Keratinocyte (primary cell): ENCODE results near the gene JAKMIP3. TPM values are rescaled to one million over a fixed set of nuclear protein-coding genes. Genes with fewer than 3 reads are reported as not detected.

ENCODE experiments used
- DNase-seq: peaks from one replicate; pipeline ENCODE4 v3.0.0-alpha.2; 2011; ENCODE audit warnings: low read depth, missing footprints, low spot score
- FAIRE-seq: peaks from 2 replicates; lab custom pipeline; 2011; peaks lifted over from hg19 to GRCh38; lab: Jason Lieb, UNC
- H2AFZ ChIP-seq: 2 replicates; pipeline ENCODE4 v1.6.0; 2012; ENCODE audit warnings: low read length, control low read depth, inconsistent platforms; ENCODE audit not compliant: control insufficient read depth
- H3K27ac ChIP-seq: 2 replicates; pipeline ENCODE4 v1.5.1; 2011; ENCODE audit warnings: low read length; ENCODE audit not compliant: control insufficient read depth, insufficient read depth
- H3K27me3 ChIP-seq: 3 replicates; pipeline ENCODE4 v1.6.0; 2011; ENCODE audit warnings: low read length; ENCODE audit not compliant: control insufficient read depth, insufficient read depth; ENCODE audit errors: extremely low read depth
- H3K36me3 ChIP-seq, 2 experiments: 2 replicates in 1 of 2; 3 replicates in 1 of 2; pipeline ENCODE4 v1.5.1; 2011; ENCODE audit warnings: low read length in 2 of 2, mild to moderate bottlenecking in 1 of 2; ENCODE audit not compliant: control insufficient read depth in 2 of 2, insufficient read depth in 2 of 2; ENCODE audit errors: extremely low read depth in 1 of 2
- H3K4me1 ChIP-seq: 3 replicates; pipeline ENCODE4 v1.5.1; 2011; ENCODE audit warnings: low read length; ENCODE audit not compliant: control insufficient read depth, insufficient read depth; ENCODE audit errors: extremely low read depth
- H3K4me2 ChIP-seq: 3 replicates; pipeline ENCODE4 v1.6.0; 2011; ENCODE audit warnings: low read depth, low read length; ENCODE audit not compliant: control insufficient read depth, insufficient read depth; ENCODE audit errors: extremely low read depth
- H3K4me3 ChIP-seq, 3 experiments: fragments of 200-600 bp in 1 of 3; sonication (generic) in 1 of 3; 2 replicates in 2 of 3; 3 replicates in 1 of 3; pipeline ENCODE4 v1.5.1; 2011 to 2016; ENCODE audit warnings: low read length in 3 of 3, mild to moderate bottlenecking in 3 of 3, control low read depth in 2 of 3, inconsistent platforms in 1 of 3, low read depth in 1 of 3, mixed read lengths in 1 of 3, mixed run types in 1 of 3, moderate library complexity in 1 of 3; ENCODE audit not compliant: control insufficient read depth in 2 of 3, insufficient read depth in 2 of 3; ENCODE audit errors: extremely low read depth in 1 of 3
- H3K79me2 ChIP-seq: 2 replicates; pipeline ENCODE4 v1.6.0; 2012; ENCODE audit warnings: low read length; ENCODE audit not compliant: control insufficient read depth, insufficient read depth
- H3K9ac ChIP-seq: 3 replicates; pipeline ENCODE4 v1.6.0; 2011; ENCODE audit warnings: low read length; ENCODE audit not compliant: control insufficient read depth, insufficient read depth; ENCODE audit errors: extremely low read depth
- H3K9me1 ChIP-seq: 3 replicates; pipeline ENCODE4 v1.6.0; 2011; ENCODE audit warnings: low read length; ENCODE audit not compliant: control insufficient read depth, insufficient read depth; ENCODE audit errors: extremely low read depth
- H3K9me3 ChIP-seq: 2 replicates; pipeline ENCODE4 v1.5.1; 2012; ENCODE audit warnings: low read depth, low read length; ENCODE audit not compliant: control insufficient read depth
- H4K20me1 ChIP-seq: 3 replicates; pipeline ENCODE4 v1.6.0; 2011; ENCODE audit warnings: low read length; ENCODE audit not compliant: control insufficient read depth, insufficient read depth; ENCODE audit errors: extremely low read depth
- CTCF ChIP-seq, 3 experiments: IDR thresholded peaks in 1 of 3; conservative IDR thresholded peaks in 1 of 3; optimal IDR thresholded peaks in 1 of 3; 2 replicates in 2 of 3; 3 replicates in 1 of 3; pipeline versions ENCODE3 to v1.5.1; 2011; ENCODE audit warnings: low read length in 3 of 3, mild to moderate bottlenecking in 3 of 3, moderate library complexity in 2 of 3, control low read depth in 1 of 3, inconsistent platforms in 1 of 3; ENCODE audit not compliant: insufficient read depth in 2 of 3; ENCODE audit errors: extremely low read depth in 1 of 3
- EZH2 ChIP-seq: IDR thresholded peaks from one replicate; pipeline ENCODE4 v1.6.1; 2012; ENCODE audit warnings: inconsistent platforms, mild to moderate bottlenecking, low read length, moderate library complexity
- dilution Hi-C: fragments of 300-500 bp; cut with MboI; formaldehyde crosslinking; loops from one replicate; pipeline ENCODE4 v1.7.0; 2020; ENCODE audit warnings: low sequenced_read_pairs; ENCODE audit not compliant: extremely low pct_ligation_motif_present
- polyA plus RNA-seq, 5 experiments: library from polyadenylated mRNA; depleted of rRNA in 3 of 5; stranded (reverse) in 3 of 5; stranded (forward) in 1 of 5; unstranded in 1 of 5; fragments of >200 nt; gene quantifications; 1 replicate in 1 of 5; 2 replicates in 3 of 5; 3 replicates in 1 of 5; pipeline versions ENCODE4 v1.2.1 to v1.2.3, GENCODE V29; 2011 to 2012; ENCODE audit warnings: missing spikeins in 2 of 5, low read depth in 1 of 5, low replicate concordance in 1 of 5

JAKMIP3 gene
- polyA plus RNA-seq, 1 donor (not counting 4 experiments of a cell fraction or from before 2014, with no cell fraction given), result 0.05 TPM

GRCh38 chr10:132069122-132069848 is 3.5 kb downstream of the JAKMIP3 start:
- dilution Hi-C loops, result no loop called here
- no peak for TF ChIP-seq EZH2
- no peak overlapping the region for H3K4me2 ChIP-seq
- peaks cover 8% of the 10 kb centered on the region for H3K4me1 ChIP-seq
- no peak overlapping the region for H2AFZ ChIP-seq
- H3K36me3 ChIP-seq, result no peaks in the 10 kb centered on the region
- peaks cover 2% of the 10 kb centered on the region for H3K9me3 ChIP-seq
- no peak overlapping the region for H3K9ac ChIP-seq
- H3K4me3 ChIP-seq, result no peak overlapping the region
- H3K9me1 ChIP-seq, result no peaks in the 10 kb centered on the region
- H3K27me3 ChIP-seq, result no peaks in the 10 kb centered on the region
- DNase-seq, result no peak
- H3K79me2 ChIP-seq, result no peaks in the 10 kb centered on the region
- H3K27ac ChIP-seq, result no peak overlapping the region
- FAIRE-seq, result no peak
- H4K20me1 ChIP-seq, result no peaks in the 10 kb centered on the region

GRCh38 chr10:132069849-132070182 is 4.1 kb downstream of the JAKMIP3 start:
- Histone ChIP-seq H3K36me3 (no peaks in the 10 kb centered on the region), H4K20me1 (no peaks in the 10 kb centered on the region), H3K4me3 (no peak overlapping the region), H3K9me1 (no peaks in the 10 kb centered on the region), H3K4me1 (peaks cover 8% of the 10 kb centered on the region), H3K79me2 (no peaks in the 10 kb centered on the region), H3K9me3 (peaks cover 2% of the 10 kb centered on the region), H2AFZ (no peak overlapping the region), H3K27ac (no peak overlapping the region), H3K9ac (no peak overlapping the region), H3K4me2 (no peak overlapping the region), H3K27me3 (no peaks in the 10 kb centered on the region)
- no peak for DNase-seq
- no peak for TF ChIP-seq CTCF (optimal IDR thresholded peaks at IDR 0.05 in 1 of 3, IDR thresholded peaks at IDR 0.05 in 1 of 3, conservative IDR thresholded peaks at IDR 0.05 in 1 of 3; ENCODE audit: extremely low read depth in 1 of 3, insufficient read depth in 2 of 3, low read length in 3 of 3)
- TF ChIP-seq EZH2, result no peak
- dilution Hi-C loops, result no loop called here
- FAIRE-seq, result no peak

- H3K9me1 ChIP-seq, result no peaks in the 10 kb centered on the region
- H3K79me2 ChIP-seq, result no peaks in the 10 kb centered on the region
- peaks cover 6% of the 10 kb centered on the region for H3K4me1 ChIP-seq
- H3K4me3 ChIP-seq, result no peak overlapping the region
- H2AFZ ChIP-seq, result no peak overlapping the region
- dilution Hi-C loops, result no loop called here
- DNase-seq (no peak), FAIRE-seq (no peak)
- no peak overlapping the region for H3K4me2 ChIP-seq
- no peak overlapping the region for H3K27ac ChIP-seq
- peaks cover 2% of the 10 kb centered on the region for H3K9me3 ChIP-seq
- H3K27me3 ChIP-seq, result no peaks in the 10 kb centered on the region
- no peaks in the 10 kb centered on the region for H4K20me1 ChIP-seq
- H3K36me3 ChIP-seq, result no peaks in the 10 kb centered on the region
- H3K9ac ChIP-seq, result no peak overlapping the region
- TF ChIP-seq CTCF (optimal IDR thresholded peaks at IDR 0.05 in 1 of 3, IDR thresholded peaks at IDR 0.05 in 1 of 3, conservative IDR thresholded peaks at IDR 0.05 in 1 of 3; ENCODE audit: extremely low read depth in 1 of 3, insufficient read depth in 2 of 3, low read length in 3 of 3) (no peak), EZH2 (no peak)
These were observed 5.0 kb downstream of the JAKMIP3 start for GRCh38 chr10:132070724-132071123.
